CMK (cell line): Measurements from ENCODE around the gene TMED4.
A peak's percentile ranks its signal among the peaks of the same experiment; 100 is the strongest.
"Not testable (repeated sequence)": the region's sequence is repeated elsewhere in the genome, so short reads cannot be mapped to it uniquely, and the experiment has no call there.

ENCODE experiments used
- DNase-seq: peaks from one replicate; pipeline ENCODE4 v3.0.0-alpha.2; 2010; ENCODE audit warnings: low read depth

TMED4 gene

GRCh38 chr7:44607141-44608068, 25.4 kb upstream of the TMED4 start:
- no peak for DNase-seq

- peak; percentile 92 for DNase-seq
Observed at GRCh38 chr7:44606341-44607140, 24.5 kb upstream of the TMED4 start, which contains the start of gene OGDH. OGDH (plus strand) TSS chr7:44606627; CDS start chr7:44624344, 17,717 bp downstream.

GRCh38 chr7:44604941-44605340, 22.9 kb upstream of the TMED4 start:
- DNase-seq = no peak

GRCh38 chr7:44603193-44603592, 21.2 kb upstream of the TMED4 start:
- no peak for DNase-seq

GRCh38 chr7:44602576-44602910, 20.5 kb upstream of the TMED4 start:
- DNase-seq = no peak

GRCh38 chr7:44599222-44599621, 17.2 kb upstream of the TMED4 start:
- no peak for DNase-seq

GRCh38 chr7:44597181-44597580, 15.2 kb upstream of the TMED4 start:
- not testable (repeated sequence) for DNase-seq

- no peak for DNase-seq
Observed at GRCh38 chr7:44595934-44596635, 14.1 kb upstream of the TMED4 start.

- DNase-seq = no peak
Observed at GRCh38 chr7:44590910-44591309, 8.9 kb upstream of the TMED4 start.

- DNase-seq = no peak
Observed at GRCh38 chr7:44587843-44588711, 6.0 kb upstream of the TMED4 start.

- DNase-seq = no peak
Observed at GRCh38 chr7:44583146-44583865, 1.3 kb upstream of the TMED4 start.

GRCh38 chr7:44580945-44581878, 819 bp downstream of the TMED4 start:
- no peak for DNase-seq

- DNase-seq = no peak
Observed at GRCh38 chr7:44576228-44576627, 5.8 kb downstream of the TMED4 start.

- no peak for DNase-seq
Observed at GRCh38 chr7:44575054-44575453, 7.0 kb downstream of the TMED4 start.

- DNase-seq = no peak
Observed at GRCh38 chr7:44574287-44574872, 7.7 kb downstream of the TMED4 start.

GRCh38 chr7:44573464-44574286, 8.4 kb downstream of the TMED4 start, which contains the start of gene DDX56:
DDX56 (minus strand) TSS chr7:44573908; CDS start chr7:44573895, 13 bp downstream.
- peak; percentile 88 for DNase-seq

GRCh38 chr7:44572771-44573170, 9.3 kb downstream of the TMED4 start:
- no peak for DNase-seq

- no peak for DNase-seq
Observed at GRCh38 chr7:44569959-44570358, 12.1 kb downstream of the TMED4 start.
